Activated CD4-positive, CD25-positive, alpha-beta regulatory T cell treated with anti-CD3 and anti-CD28 coated beads, Interleukin-2, amount 50 U/mL, for 72 hours (primary cell): ENCODE results near the gene CLSTN2.

Experiments
- DNase-seq: peaks from one replicate; pipeline ENCODE4 v3.0.0; 2021

CLSTN2 gene

DNA sequence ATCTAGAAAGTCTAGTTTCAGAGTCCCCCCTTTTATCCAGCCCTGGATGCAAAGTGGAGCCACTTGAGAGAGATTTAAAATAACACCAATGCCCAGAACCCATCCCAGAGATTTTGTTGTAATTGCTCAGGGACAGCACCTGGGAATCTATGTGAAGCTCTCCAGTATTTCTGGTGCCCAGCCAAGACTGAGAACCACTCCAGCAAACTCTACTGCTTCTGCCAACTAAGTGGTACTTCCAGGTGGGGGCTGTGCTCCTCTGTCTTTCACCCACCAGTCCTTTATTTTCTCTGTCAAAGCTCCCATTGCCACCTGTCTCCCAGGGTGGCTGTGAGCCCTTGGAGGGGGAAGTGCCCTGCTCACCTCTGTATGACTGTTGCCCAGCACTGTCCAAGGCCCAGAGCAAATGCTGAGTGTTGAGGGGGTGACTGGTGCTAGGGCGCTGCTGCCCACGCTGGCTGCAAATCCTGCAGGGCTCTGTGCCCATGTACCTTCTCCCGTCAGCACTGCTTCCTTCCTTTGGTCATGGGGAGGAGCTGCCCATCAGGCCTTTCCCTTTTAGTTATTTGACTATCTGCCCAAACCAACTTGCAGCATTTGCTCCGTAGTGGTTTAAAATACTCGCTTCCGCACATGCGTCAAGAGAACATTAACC is 9.4 kb downstream of the CLSTN2 start:
- DNase-seq, result no peak

DNA sequence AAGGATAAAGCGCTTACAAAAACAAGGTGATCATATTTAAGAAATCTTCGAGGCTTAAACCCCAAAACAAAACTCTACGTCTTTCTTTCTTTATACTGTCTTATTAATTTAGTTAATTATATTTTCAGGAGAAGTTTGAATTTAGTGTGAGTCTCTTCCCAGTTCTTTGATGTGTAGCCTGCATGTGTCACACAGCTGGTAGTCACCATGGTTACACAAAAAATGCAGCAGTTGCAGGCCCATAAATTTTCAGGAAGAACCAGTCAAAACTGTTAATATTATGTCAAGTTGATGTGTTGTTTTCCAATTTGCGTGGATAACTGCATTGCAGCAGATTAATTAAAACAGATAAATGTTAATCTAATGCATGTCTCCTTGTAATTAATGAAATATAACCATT is 10.4 kb downstream of the CLSTN2 start:
- DNase-seq, result no peak

DNA sequence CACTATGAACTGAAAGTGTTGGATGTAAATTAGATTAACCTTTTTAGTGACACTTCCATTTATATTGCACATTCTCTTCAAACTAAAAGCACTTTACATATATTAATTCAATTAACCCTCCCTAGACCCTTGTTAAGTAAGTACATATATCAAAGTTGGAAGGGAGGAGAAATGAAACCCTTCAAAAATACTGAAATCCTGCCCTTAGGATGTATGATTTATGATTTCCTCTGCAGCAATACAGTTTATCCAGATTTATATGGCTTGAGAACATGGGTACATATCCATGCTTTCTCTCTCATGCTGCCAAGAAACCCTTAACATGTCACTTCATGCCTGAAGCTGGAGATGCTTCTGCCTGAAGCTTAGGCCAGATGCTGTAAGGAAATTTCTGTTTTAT is 11.0 kb downstream of the CLSTN2 start:
- DNase-seq, result no peak

DNA sequence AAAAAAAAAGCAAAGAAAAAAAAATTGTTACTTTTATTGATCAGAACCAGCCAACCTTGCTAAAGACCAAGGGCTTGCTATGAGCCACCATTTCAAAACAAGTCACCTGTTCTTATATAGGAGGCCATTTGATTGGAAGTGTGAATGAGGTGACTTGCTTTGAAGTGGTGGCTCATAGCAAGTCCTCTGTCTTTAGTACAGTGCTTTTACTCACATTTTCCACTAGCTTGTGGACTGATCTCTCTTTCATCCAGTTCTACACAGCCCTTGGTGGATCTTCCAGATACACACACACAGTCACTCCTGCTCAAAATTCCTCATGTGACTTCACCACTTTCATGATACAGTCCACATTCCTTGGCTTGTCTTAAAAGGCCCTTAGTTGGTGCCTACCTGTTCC is 13.5 kb downstream of the CLSTN2 start:
- no peak for DNase-seq

DNA sequence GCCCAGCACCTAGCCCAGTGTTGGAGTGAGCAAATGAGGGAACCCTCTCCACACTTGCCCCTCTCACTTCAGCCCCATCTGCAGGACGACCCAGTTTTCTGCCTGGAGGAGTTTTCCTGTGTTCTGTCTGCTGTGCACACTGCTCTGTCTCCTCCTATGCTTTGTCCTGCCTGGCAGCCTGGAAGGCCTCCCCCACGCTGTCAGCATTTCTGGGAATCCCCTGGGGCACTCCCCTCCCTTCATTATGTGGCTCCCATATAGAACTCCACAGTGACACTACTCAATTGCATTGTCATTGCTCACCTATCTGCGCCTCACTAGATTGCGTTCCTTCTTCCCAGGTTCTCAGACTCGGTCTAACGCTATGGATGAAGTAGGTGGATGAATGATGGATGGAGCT is 13.9 kb downstream of the CLSTN2 start:
- DNase-seq, result no peak

DNA sequence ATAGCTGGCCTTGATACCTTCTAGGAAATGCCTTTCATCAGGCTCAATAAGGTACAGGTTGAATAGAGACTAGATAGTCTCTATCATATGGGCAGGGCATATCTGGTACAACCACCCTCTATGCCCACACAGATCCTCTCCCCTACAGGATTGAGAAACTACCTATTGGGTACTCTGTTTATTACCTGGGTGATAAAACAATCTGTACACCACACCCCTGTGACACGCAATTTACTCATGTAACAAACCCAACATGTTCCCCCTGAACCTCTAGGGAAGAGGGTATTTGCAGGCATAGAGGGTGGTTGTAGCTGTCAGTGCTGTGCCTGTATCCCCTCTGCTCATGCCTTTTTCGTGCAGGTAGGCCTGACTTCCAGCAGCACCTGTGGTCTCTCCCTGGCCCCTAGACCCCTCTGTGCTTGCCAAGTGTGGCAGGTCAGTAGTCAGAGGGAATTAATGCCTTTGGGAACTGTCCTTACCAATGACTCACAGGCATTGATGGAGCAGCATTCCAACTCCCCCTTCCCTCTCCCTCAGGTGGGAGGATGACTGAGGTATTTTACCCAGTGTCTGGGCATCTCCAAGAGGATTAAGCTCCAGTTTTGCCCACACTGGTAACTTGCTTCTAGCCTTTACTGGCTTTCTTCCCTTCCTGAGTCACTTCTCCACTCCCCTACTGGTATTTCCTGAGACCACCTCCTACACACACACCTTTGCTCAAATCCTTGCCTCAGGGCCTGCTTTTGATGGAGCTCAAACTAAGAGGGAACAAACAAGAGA is 18.3 kb downstream of the CLSTN2 start:
- DNase-seq, result no peak

DNA sequence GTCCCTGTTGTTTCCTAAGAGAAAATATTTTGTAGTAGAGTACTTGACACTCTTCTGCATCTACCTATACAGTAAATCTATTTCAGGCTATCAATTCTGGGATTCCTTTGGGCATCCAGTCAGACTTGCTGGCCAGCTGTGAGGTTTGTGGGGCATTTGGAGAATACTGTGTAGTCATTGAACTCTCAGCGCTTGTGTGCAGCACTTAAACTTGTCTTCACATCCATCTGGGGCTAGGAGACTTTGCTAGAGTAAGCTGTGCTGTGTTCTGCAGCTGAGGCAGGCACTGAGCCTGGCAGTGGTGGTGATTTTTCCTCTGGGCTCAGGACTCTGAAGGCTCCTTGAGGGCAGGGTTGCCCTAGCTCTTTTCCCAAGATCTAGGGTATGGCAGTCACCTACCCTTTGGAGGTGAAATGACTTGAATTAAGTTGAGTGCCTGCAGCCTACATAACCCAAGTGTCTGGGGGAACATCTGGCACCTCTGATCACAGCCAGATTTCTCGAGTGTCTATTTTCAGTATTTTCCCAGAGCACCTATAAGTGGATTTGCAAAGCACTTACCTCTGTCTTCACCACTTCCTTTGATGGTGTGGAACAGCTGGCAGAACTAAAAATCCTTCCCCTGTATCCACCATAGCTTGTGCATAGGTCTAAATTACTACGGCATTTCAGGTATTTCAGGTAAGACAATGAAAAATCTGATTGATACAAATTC is 19.3 kb downstream of the CLSTN2 start:
- no peak for DNase-seq

DNA sequence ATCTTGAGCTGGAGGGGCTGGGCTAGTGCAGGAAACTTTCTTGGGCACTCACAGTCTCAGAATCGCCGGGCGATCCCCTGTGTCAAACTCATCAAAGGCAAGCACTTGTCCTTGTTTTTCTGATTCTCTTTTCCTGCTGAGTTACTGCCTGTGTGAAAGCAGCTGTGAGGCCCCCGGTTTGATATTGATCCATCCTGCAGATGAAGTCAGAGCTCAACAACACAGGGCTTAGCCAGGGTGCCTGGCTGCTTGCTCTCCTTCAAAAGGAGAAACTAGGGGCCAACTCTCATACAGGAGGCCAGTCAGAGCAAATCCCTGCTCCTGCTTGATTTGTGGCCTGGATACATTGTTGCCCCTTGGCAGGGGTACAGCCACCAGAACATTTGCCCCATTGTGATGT is 22.9 kb downstream of the CLSTN2 start:
- no peak for DNase-seq

DNA sequence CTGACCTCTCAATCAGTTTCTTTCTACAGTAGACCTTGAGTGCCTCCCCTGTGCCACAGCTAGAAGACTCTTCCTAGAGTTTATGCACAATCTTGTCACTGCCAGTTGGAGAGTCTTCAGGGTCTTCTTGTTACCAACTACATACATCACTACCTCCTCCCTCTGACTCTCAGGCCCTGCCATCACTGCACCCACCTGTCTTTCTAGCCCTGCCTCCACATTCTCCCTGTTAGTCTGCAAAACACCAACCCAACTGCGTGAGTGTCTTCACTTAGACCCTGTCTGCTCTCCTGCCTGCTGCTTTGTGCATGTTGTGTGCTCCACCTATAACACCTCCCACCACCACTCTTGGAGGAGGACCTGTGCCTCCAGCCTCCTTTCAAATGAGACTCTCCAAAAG is 34.4 kb downstream of the CLSTN2 start:
- DNase-seq, result no peak

DNA sequence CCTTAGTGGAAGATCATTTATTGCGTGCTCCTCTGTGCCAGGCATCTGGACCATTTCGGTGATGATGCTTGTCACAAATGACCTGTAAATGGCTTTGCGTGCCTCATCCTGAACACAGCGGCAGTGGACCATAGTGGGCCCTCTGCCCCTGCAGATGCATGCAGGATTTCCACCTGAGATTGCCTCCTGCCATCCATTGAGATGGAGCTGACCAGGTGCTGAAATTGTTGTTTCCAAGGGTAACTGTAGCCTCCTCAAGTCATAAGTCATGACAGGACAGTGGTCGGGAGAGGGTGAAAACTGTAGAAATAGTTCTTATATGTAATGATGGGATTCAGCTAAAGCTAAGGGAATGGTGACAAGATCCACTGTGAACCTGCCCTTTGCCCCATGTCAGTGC is 35.5 kb downstream of the CLSTN2 start:
- no peak for DNase-seq

DNA sequence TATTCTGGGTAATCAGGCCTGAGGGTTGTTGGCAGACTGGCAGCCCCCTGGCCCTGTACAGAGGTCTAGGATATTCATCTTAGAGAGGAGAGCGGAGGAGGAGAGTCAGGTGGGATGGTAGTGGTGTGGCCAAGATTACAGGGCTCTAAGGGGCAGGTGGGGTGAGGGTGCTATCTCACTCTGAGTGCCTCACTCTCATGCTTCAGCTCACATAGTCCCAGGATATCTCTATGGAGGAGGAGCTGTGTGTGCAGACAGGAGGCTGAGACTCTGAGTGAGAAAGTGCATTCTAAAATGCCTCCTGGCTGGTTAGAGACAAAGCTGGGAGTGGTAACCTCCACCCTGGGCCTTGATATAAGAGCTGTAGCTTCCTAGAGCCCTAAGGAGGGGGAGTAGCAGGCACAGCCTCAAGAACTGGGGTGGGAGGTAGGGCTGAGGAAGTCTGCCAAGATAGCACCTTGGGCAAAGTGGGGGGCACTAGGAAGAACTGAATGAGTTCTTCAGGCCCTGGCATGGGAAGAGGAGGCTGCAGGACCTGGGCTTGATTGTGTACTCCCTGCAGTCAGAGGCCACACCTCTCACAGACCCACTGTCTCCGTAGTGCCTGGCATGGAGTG is 39.9 kb downstream of the CLSTN2 start:
- no peak for DNase-seq

DNA sequence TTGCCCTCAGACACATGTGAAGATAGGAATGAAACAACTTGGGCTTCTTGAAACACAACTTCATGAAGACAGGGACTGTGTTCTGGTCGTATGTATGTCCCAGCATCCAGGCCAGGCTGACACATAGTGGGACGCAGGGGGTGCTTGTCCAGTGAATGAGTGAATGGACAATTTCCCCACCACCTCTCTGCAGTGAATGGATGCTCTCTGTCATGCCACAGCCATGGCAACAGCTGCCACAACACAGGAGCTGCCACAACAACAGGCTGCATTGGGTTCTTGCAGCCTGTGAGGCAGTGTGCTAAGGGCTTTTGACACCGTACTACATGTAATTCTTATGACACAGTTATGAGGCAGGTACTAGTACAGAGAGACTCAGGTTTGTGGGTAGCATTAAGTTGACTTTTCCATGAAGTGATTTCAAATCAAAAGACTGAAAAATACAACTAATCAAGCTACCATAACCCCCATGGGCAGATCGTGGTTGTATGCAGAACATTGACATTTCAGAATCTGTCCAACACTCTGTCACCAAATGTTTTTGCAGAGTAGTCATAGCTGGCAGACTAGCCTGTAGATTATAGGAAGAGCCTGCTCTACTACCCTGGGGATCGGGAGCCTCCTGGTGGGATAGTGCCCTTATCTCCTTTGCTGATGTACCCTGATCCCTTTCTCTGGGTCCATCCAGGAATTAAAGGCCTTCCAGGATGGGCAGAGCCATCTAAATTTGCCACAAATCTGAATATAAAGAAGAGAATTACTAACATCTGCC is 40.8 kb downstream of the CLSTN2 start:
- DNase-seq, result no peak

DNA sequence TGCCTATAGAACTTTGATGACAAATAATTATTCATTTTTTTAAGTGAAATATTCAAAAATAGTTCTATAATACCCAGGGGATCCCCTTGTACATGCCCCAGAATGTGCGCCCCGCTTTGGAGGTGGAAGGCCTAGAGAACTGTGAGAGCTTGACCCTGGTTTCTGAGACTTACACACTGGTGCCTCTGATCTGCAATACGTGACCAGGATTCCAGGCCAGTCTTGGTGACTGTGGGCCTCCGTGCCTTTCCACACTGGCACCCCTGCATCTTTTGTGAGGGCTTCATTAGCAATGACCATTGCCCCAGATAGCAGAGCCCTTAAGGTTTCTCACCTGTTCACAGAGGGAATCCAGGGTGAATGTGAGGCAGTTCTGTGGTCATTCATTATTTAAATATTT is 44.0 kb downstream of the CLSTN2 start:
- DNase-seq, result no peak

DNA sequence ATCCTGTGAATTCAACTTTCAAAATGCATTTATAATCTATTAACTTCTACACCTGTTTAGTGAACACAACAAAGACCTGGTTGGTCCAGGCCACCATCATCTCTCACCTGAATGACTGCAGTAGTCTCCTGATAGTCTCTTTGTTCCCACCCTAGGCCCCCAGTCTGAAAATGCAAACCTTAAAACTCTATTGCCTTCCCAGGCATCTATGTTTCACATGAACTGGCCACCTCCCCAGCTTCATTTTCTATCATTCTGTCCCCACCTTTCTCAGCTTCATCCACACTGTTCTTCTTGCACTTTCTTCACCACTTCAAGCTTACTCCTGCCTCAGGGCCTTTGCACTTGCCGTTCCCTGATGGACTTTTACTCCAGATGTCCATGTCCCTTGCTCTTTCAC is 45.0 kb downstream of the CLSTN2 start:
- DNase-seq, result no peak

DNA sequence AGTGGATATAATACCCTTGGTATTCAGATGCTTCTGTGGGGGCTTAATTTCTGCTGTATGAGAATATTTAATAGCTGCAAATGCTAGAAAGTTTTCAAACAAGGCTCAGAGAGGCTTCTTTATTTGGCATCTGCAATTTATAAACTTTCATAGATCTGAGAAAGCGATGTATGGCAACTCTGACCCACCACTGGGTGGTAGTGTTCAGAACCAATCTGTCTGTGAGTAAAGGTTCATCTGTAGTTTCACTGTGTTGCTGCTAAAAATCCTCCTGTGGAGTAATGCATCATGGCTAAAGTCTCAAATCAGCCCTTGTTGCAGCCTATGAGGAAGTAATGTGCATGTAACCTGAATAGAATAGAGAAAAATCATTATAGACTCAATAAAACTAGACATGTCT is 47.4 kb downstream of the CLSTN2 start:
- DNase-seq, result no peak

DNA sequence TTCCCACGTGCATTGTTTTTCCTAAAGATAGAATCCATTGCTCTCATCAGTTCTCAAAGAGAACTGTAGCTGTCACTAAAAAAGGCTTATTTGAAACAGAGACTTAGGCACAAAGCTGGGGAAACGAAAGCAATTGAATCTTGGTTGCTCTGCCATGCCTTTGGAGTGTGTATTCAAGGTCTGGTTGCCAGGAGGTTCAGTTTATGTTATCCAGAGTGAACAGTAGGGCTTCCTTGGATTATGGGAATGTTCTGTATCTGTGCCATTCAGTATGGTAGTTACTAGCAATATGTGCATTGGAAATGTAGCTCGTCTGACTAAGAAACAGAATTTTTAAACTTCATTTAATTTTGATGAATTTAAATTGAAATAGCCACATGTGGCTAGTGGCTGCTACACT is 50.6 kb downstream of the CLSTN2 start:
- no peak for DNase-seq

DNA sequence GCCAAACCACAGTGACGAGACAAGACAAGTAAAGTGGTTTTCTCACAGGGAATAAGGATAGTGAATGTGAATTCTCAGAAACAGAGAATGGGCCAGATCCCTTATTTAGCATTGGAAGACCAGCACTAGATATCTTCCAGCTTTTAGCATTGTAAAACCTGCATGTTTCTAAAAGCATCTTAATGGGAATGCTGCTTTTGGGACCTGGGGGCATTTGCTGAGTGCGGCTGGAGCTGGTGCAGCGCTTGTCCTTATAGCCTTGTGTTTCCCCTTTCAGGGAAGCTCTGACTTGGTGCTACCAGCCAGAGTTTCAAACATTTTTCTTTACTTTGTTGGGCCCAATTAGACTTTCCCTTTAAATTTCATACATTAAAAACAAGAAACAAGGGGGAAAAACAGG is 52.9 kb downstream of the CLSTN2 start:
- DNase-seq, result no peak

DNA sequence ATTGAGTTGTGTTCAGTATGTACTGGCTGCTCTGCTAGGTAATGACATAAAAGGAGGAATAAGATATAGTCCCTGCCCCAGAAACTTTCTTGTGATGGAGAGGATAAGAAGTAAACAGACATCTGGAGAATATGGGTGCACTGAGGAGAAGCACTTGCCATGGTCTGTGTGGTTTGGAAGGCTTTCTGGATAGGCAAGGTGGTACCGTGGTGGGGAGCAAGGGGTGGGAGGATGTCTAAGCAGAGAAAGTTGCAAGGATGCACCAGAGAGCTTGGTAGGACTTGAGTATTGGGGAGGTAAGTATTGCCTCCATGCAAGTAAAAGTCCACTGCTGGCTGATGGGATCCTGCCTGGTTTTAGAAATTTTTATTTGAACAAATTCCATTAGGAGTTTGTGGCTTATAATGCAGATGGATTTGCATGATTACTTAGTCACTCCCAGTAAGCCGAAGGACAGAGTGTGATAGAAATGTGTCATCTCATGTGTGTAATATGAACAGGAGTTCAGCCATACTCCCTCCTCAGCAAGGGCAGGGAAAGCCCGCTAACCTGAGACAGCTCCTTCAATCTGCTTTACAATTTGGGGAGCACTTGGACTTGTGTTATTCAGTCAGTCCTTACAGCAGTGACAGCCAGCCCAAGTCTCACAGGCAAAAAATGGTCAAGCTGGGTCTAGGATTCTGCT is 53.6 kb downstream of the CLSTN2 start:
- DNase-seq, result no peak

DNA sequence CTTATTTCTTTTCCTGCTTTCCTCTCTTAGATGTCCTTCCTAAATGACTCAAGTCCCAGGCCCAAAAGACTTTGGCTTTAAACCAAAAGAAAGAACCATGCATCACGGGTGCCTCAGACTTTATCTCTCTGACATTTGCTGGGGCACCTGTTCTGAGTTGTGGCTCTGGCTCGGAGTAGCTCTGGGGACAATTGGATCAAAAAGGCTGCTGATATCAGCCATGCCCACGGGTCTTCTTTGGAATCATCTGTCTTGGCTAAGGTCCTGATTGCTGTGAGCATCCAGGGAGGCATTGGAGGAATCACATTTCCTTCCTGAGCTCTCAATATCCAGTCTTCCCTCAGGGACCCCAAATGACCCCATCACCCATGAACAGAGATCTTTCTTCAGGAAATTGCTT is 59.9 kb downstream of the CLSTN2 start:
- no peak for DNase-seq

DNA sequence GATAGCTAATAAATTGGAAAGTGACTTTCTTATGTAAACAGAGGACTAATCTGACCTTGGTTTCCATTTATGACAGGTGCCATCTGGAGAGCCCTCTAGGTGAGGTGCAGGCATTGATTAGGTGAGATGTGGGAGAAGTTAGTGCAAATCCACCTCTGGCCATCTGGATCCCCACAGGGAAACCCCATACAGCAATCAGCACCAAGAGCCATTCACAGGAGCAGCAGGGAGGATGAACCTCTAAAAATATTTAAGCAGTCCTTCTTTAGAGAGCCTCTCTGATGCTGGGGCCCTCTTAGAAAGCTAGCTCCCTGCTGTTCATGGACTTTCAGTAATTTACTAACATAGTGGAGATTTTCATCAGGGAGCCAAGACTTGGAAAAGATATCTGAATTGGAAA is 69.3 kb downstream of the CLSTN2 start:
- no peak for DNase-seq

DNA sequence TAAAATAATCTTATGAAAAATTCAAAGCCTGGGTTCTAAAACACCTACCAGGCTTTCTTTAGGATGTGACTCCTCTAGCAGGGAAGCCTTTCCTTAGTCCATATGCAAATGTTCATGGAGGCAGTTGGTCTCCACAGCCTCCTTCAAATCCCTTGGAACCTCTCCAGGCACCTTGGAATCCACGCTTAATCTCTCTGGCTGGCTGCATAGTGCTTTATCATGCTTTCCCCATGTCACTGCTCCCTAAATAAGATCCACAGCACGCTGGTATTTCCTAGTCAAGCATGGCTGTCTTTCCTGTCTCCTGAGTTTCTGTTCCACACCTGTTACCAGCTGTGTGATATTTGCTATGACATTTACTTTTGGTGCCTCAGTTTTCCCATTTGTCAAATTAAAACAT is 71.3 kb downstream of the CLSTN2 start:
- no peak for DNase-seq

DNA sequence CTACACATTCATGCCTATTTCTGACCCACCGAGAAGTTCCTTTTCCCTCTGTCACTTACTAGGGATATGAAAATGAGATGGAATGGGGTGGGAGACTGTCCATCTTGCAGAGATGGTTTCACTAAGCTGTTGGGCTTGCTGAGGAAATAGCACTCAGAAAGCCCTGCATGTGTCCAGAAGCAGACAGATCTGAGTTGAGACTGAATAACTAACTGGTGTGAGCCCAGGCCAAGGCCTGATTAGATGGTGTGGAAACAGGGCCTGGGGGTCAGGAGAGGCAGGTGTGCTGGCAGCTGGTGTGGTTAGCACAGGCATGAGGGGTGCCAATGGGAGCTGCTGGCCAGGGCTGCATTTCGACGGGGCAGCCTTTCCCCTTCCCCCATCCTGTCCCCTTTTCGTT is 72.1 kb downstream of the CLSTN2 start:
- DNase-seq, result no peak
